AG10803 (cell line): ENCODE measurements around the gene MYO5B.

Experiments used
- DNase-seq: peaks from one replicate; pipeline ENCODE4 v3.0.0; 2010; ENCODE audit warnings: low read depth
- H3K4me3 ChIP-seq: 2 replicates; pipeline ENCODE4 v1.5.1; 2011; ENCODE audit warnings: mild to moderate bottlenecking, low read length, control low read depth
- CTCF ChIP-seq: conservative IDR thresholded peaks from 2 replicates; pipeline ENCODE4 v1.5.1; 2011; ENCODE audit warnings: mild to moderate bottlenecking, low read length, control low read depth, inconsistent platforms

MYO5B gene

GRCh38 chr18:50172367-50172766, 22.6 kb downstream of the MYO5B start:
- DNase-seq = no peak
- H3K4me3 ChIP-seq = no peak overlapping the region

DNA sequence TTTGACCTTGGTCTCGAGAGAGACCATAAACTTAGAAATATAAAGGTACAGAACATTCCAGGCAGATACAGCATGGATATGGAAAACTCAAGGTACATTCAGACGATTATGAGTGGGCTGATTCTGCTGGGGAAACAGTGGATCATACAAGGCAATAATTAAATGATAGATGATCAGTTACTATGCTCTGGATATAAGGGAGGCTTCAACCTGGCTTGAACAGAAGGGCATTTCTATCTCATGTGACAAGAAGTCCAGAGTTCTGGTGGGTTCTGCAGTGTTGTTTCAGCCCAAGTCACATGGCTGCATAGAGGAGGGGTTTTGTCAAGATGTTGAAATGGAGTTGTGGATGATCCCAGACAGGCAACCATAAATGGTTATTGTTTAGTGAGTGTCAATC, 23.5 kb downstream of the MYO5B start:
- H3K4me3 ChIP-seq = no peak overlapping the region
- no peak for TF ChIP-seq CTCF
- DNase-seq = no peak

More at GRCh38 chr18:50172367-50172766, 22.6 kb downstream of the MYO5B start:
- TF ChIP-seq CTCF = no peak

- TF ChIP-seq CTCF = no peak
- no peak for DNase-seq
These were observed 24.9 kb downstream of the MYO5B start for GRCh38 chr18:50170004-50170403.

DNA sequence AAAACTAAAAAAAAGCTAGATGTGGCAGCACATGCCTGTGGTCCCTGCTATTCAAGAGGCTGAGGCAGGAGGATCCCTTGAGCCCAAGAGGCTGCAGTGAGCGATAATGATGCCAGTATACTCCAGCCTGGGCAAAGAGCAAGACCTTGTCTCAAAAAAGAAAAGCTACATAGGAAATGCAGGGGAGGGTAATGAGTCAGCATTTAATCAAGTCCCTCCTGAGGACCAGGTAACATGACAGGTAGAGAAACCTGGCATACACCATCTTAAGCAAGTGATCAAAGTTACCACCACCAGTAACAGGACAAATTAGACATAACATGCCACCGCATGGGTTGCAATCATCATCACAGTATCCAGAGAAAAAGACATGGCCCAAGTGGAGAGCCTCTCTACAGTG, 25.8 kb downstream of the MYO5B start:
- no peak overlapping the region for H3K4me3 ChIP-seq
- TF ChIP-seq CTCF = no peak
- DNase-seq = no peak

More at GRCh38 chr18:50170004-50170403, 24.9 kb downstream of the MYO5B start:
- H3K4me3 ChIP-seq = no peak overlapping the region

DNA sequence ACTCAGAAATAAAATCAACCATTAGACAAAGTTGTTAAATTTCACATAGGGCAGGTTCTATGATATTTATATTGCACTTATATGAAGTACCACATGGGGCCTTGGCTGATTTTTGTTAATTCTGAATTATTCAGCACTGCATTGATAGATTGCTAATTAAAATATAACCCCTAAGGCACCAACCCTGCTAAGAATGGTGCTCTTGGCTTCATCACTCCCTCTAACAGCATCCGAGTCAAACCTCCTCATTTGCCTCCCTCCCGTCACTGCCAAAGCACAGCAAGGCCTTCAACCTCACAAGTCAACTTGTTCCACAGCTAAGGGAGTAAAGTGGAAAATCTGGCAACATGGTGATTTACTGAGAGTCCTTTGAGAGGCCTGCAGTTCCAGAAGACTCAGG, 27.0 kb downstream of the MYO5B start:
- H3K4me3 ChIP-seq = no peak overlapping the region
- DNase-seq = no peak
- TF ChIP-seq CTCF = no peak

- TF ChIP-seq CTCF = no peak
- H3K4me3 ChIP-seq = no peak overlapping the region
- no peak for DNase-seq
These were observed 28.0 kb downstream of the MYO5B start for GRCh38 chr18:50166901-50167300.

- TF ChIP-seq CTCF = no peak
- H3K4me3 ChIP-seq = no peak overlapping the region
These were observed 31.4 kb downstream of the MYO5B start for GRCh38 chr18:50163505-50163904.

More at GRCh38 chr18:50163505-50163904, 31.4 kb downstream of the MYO5B start:
- no peak for DNase-seq
